Endothelial cell of umbilical vein (primary cell): ENCODE results near the gene GPR108.

Experiments used
- CTCF ChIP-seq, 2 donors: IDR thresholded peaks; 1 replicate in 1 of 2; 2 replicates in 1 of 2; pipeline ENCODE4 v1.5.1; 2011; ENCODE audit warnings: low read length in 2 of 2, mild to moderate bottlenecking in 2 of 2, moderate library complexity in 2 of 2, control low read depth in 1 of 2, inconsistent platforms in 1 of 2, low read depth in 1 of 2; ENCODE audit not compliant: insufficient read depth in 1 of 2; ENCODE audit errors: extremely low read depth in 1 of 2
- EZH2 ChIP-seq: IDR thresholded peaks from 2 replicates; pipeline ENCODE4 v1.6.1; 2012; ENCODE audit warnings: borderline replicate concordance, low read depth, mild to moderate bottlenecking, moderate library complexity, low read length, inconsistent platforms; ENCODE audit not compliant: severe bottlenecking
- FOS ChIP-seq: IDR thresholded peaks from 2 replicates; pipeline ENCODE4 v1.6.1; 2011; ENCODE audit warnings: mild to moderate bottlenecking, low read length, moderate library complexity, borderline replicate concordance; ENCODE audit not compliant: insufficient read depth
- JUN ChIP-seq: IDR thresholded peaks from 2 replicates; pipeline ENCODE4 v1.6.1; 2011; ENCODE audit warnings: borderline replicate concordance, low read depth; ENCODE audit not compliant: insufficient read length, insufficient read depth
- MAX ChIP-seq: IDR thresholded peaks from 2 replicates; pipeline ENCODE4 v1.6.1; 2011; ENCODE audit not compliant: insufficient read depth, insufficient read length
- MYC ChIP-seq: IDR thresholded peaks from one replicate; pipeline ENCODE4 v1.6.1; 2011; ENCODE audit warnings: mild to moderate bottlenecking, low read depth, low read length
- POLR2A ChIP-seq: IDR thresholded peaks from 2 replicates; pipeline ENCODE4 v1.6.1; 2012; ENCODE audit warnings: low read depth, mild to moderate bottlenecking, control low read depth, low read length
- POLR2AphosphoS5 ChIP-seq: IDR thresholded peaks from 2 replicates; pipeline ENCODE4 v1.6.1; 2012; ENCODE audit warnings: low read depth, mild to moderate bottlenecking, control low read depth, low read length, moderate library complexity; ENCODE audit not compliant: insufficient read depth

GRCh38 chr19:6767357-6768235, 30.2 kb upstream of the GPR108 start, which contains the start of gene SH2D3A:
- no peak for TF ChIP-seq POLR2A
- no peak for TF ChIP-seq CTCF (IDR thresholded peaks at IDR 0.05; ENCODE audit: extremely low read depth in 1 of 2, insufficient read depth in 1 of 2, low read depth in 1 of 2, low read length in 2 of 2)
- no peak for TF ChIP-seq FOS
- TF ChIP-seq MYC, result no peak
- no peak for TF ChIP-seq POLR2AphosphoS5
- TF ChIP-seq EZH2, result no peak
- TF ChIP-seq MAX, result no peak
- no peak for TF ChIP-seq JUN
